GM12878 (cell line): Measurements from ENCODE around the gene IFRD2. TPM values are rescaled to one million over a fixed set of nuclear protein-coding genes. Genes with fewer than 3 reads are reported as not detected.

Experiments
- BCL3 ChIP-seq: IDR thresholded peaks from 2 replicates; pipeline ENCODE4 v1.6.1; 2011; ENCODE audit warnings: borderline replicate concordance, low read depth, mild to moderate bottlenecking, moderate library complexity, low read length; ENCODE audit not compliant: insufficient read depth, poor library complexity, severe bottlenecking
- BHLHE40 ChIP-seq, 2 experiments: fragments of 450-650 bp in 1 of 2; IDR thresholded peaks; 2 replicates each; pipeline ENCODE4 v1.6.1; 2011 to 2017; ENCODE audit warnings: low read depth in 2 of 2, borderline replicate concordance in 1 of 2, improper control_type of control experiment in 1 of 2, low read length in 1 of 2, mild to moderate bottlenecking in 1 of 2
- CREM ChIP-seq: IDR thresholded peaks from 2 replicates; pipeline ENCODE4 v1.6.1; 2014; ENCODE audit warnings: antibody characterized with exemption, low read depth
- HDAC2 ChIP-seq: fragments of 200-600 bp; sonication (generic); IDR thresholded peaks from 2 replicates; pipeline ENCODE4 v1.6.1; 2017
- MTA3 ChIP-seq: IDR thresholded peaks from 2 replicates; pipeline ENCODE4 v1.6.1; 2012; ENCODE audit warnings: low read length, inconsistent platforms, borderline replicate concordance
- NFXL1 ChIP-seq: fragments of 450-650 bp; IDR thresholded peaks from 2 replicates; pipeline ENCODE4 v1.6.1; 2017; ENCODE audit warnings: antibody characterized with exemption, mild to moderate bottlenecking, borderline replicate concordance
- NFYA ChIP-seq: IDR thresholded peaks from 2 replicates; pipeline ENCODE4 v1.6.1; 2011; ENCODE audit warnings: low read depth, mild to moderate bottlenecking, low read length, improper control_type of control experiment, borderline replicate concordance
- NKRF ChIP-seq: fragments of 450-650 bp; conservative IDR thresholded peaks from 2 replicates; pipeline ENCODE4 v1.6.1; 2017; ENCODE audit warnings: mild to moderate bottlenecking, moderate library complexity
- NR2F1 ChIP-seq: fragments of 450-650 bp; conservative IDR thresholded peaks from 2 replicates; pipeline ENCODE4 v1.6.1; 2017; ENCODE audit warnings: mild to moderate bottlenecking
- PKNOX1 ChIP-seq: fragments of 450-650 bp; IDR thresholded peaks from 2 replicates; pipeline ENCODE4 v1.6.1; 2016; ENCODE audit warnings: mild to moderate bottlenecking
- RAD51 ChIP-seq: fragments of 450-650 bp; IDR thresholded peaks from 2 replicates; pipeline ENCODE4 v1.6.1; 2016; ENCODE audit warnings: moderate library complexity, mild to moderate bottlenecking, inconsistent platforms
- RELB ChIP-seq: fragments of 450-650 bp; IDR thresholded peaks from 2 replicates; pipeline ENCODE4 v1.6.1; 2017; ENCODE audit warnings: low read depth, mild to moderate bottlenecking, moderate library complexity
- TAF1 ChIP-seq: IDR thresholded peaks from 2 replicates; pipeline ENCODE4 v1.6.1; 2011; ENCODE audit warnings: mild to moderate bottlenecking, low read depth, low read length, borderline replicate concordance
- TBL1XR1 ChIP-seq: IDR thresholded peaks from 2 replicates; pipeline ENCODE4 v1.6.1; 2012; ENCODE audit warnings: low read depth, low read length, improper control_type of control experiment
- YBX1 ChIP-seq: fragments of 450-650 bp; IDR thresholded peaks from 2 replicates; pipeline ENCODE4 v1.6.1; 2016; ENCODE audit warnings: antibody characterized with exemption
- ZNF217 ChIP-seq: fragments of 450-650 bp; IDR thresholded peaks from 2 replicates; pipeline ENCODE4 v1.6.1; 2017; ENCODE audit warnings: antibody characterized with exemption, mild to moderate bottlenecking
- ZNF687 ChIP-seq: fragments of 450-650 bp; IDR thresholded peaks from 2 replicates; pipeline ENCODE4 v1.6.1; 2017; ENCODE audit warnings: mild to moderate bottlenecking, moderate library complexity
- polyA plus RNA-seq, 11 experiments: library from polyadenylated mRNA; depleted of rRNA in 4 of 11; unstranded in 6 of 11; stranded (reverse) in 5 of 11; fragments of >200 nt; fragmentation: Nextera tagmentation in 4 of 11; fragmentation: Illumina TruSeq in 1 of 11; extraction: Ambion mirVana in 4 of 11; extraction: Trizol in 1 of 11; gene quantifications; 1 replicate in 1 of 11; 2 replicates in 10 of 11; pipeline versions ENCODE4 v1.2.1 to v1.2.3, GENCODE V29; 2011 to 2016; ENCODE audit warnings: inconsistent platforms in 2 of 11, missing spikeins in 2 of 11, low read depth in 1 of 11
- total RNA-seq, 4 experiments: library from RNA; depleted of rRNA in 3 of 4; stranded (reverse); fragments of >200 nt in 3 of 4; fragmentation: Illumina TruSeq in 1 of 4; extraction: Trizol in 1 of 4; gene quantifications; 2 replicates each; pipeline versions ENCODE4 v1.2.1 to v1.2.3, GENCODE V29; 2013 to 2021

IFRD2 gene
- total and polyA plus RNA-seq, 10 of the 15 experiments (the other 5 are each of a cell fraction or from before 2014, with no cell fraction given), result 19.1 to 153 (median 80.3) TPM

GRCh38 chr3:50260027-50260941, 31.9 kb downstream of the IFRD2 start (continued):
- peak; percentile 89 to 96 for TF ChIP-seq BHLHE40 (IDR thresholded peaks at IDR 0.05; ENCODE audit: borderline replicate concordance in 1 of 2, low read depth in 2 of 2, low read length in 1 of 2)
- TF ChIP-seq RAD51, result no peak
- TF ChIP-seq PKNOX1, result no peak
- peak; percentile 82 for TF ChIP-seq ZNF687
- no peak for TF ChIP-seq RELB
- TF ChIP-seq TBL1XR1, result 0 out of 2 replicates have a peak, but pooled peaks have one; percentile 30
- TF ChIP-seq CREM, result peak; percentile 69
- no peak for TF ChIP-seq ZNF217
- no peak for TF ChIP-seq BCL3
- TF ChIP-seq MTA3, result 0 out of 2 replicates have a peak, but pooled peaks have one; percentile 23
- no peak; the same call in 1 of the 2 replicates for TF ChIP-seq NKRF
- peak; percentile 58 for TF ChIP-seq NR2F1
- TF ChIP-seq NFYA, result no peak
- no peak for TF ChIP-seq NFXL1
- no peak for TF ChIP-seq YBX1
- no peak for TF ChIP-seq HDAC2
- no peak for TF ChIP-seq TAF1
